ENCODE data around the gene LAMTOR4.

DNA sequence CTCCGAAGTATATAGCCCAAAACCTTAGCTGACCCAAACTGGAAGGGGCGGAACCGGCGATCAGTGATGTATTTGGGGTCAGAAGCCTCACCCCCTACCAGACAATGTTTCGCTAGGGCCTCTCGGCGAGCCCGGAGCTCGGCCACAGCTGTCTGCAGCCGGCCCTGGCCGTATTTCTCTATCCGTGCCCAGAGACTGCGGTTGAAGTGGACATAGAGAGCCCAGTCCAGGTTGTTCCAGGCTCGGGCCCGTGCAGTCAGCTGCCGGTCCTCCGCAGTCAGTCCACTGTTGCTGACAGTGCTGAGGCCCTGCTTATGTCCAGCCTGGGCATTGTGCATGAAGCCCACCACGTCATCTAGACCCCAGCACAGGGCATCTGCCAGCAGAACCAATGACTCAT, 11.3 kb downstream of the LAMTOR4 start:
- no peak for TF ChIP-seq POLR2AphosphoS5 (IDR thresholded peaks at IDR 0.05; ENCODE audit: low read depth, low read length)
- TF ChIP-seq, protein P1, sequence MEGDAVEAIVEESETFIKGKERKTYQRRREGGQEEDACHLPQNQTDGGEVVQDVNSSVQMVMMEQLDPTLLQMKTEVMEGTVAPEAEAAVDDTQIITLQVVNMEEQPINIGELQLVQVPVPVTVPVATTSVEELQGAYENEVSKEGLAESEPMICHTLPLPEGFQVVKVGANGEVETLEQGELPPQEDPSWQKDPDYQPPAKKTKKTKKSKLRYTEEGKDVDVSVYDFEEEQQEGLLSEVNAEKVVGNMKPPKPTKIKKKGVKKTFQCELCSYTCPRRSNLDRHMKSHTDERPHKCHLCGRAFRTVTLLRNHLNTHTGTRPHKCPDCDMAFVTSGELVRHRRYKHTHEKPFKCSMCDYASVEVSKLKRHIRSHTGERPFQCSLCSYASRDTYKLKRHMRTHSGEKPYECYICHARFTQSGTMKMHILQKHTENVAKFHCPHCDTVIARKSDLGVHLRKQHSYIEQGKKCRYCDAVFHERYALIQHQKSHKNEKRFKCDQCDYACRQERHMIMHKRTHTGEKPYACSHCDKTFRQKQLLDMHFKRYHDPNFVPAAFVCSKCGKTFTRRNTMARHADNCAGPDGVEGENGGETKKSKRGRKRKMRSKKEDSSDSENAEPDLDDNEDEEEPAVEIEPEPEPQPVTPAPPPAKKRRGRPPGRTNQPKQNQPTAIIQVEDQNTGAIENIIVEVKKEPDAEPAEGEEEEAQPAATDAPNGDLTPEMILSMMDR (IDR thresholded peaks at IDR 0.05), result no peak
